Right atrium auricular region (tissue), 2 donors: ENCODE data around the gene ADORA1. TPM values are rescaled to one million over a fixed set of nuclear protein-coding genes. Genes with fewer than 3 reads are reported as not detected.

Source experiments
- DNase-seq: peaks from one replicate; pipeline ENCODE4 v3.0.0-alpha.2; 2019; ENCODE audit warnings: low spot score
- H3K27ac ChIP-seq, 2 donors: fragments of 200-600 bp; sonication (generic); 1 replicate in 1 of 2; 2 replicates in 1 of 2; pipeline ENCODE4 v1.5.1; 2016 to 2019
- H3K27me3 ChIP-seq, 2 donors: fragments of 200-600 bp; sonication (generic); one replicate each; pipeline versions ENCODE4 v1.5.1 to v1.6.0; 2017 to 2019
- H3K36me3 ChIP-seq: fragments of 200-600 bp; sonication (generic); one replicate; pipeline ENCODE4 v1.5.1; 2016
- H3K4me1 ChIP-seq, 2 donors: fragments of 200-600 bp; sonication (generic); one replicate each; pipeline versions ENCODE4 v1.5.1 to v1.6.0; 2017 to 2019
- H3K4me3 ChIP-seq, 2 donors: fragments of 200-600 bp; sonication (generic); 1 replicate in 1 of 2; 2 replicates in 1 of 2; pipeline ENCODE4 v1.5.1; 2017 to 2019; ENCODE audit warnings: mild to moderate bottlenecking in 1 of 2, moderate library complexity in 1 of 2
- H3K9me3 ChIP-seq, 2 donors: fragments of 200-600 bp; sonication (generic); one replicate each; pipeline ENCODE4 v1.5.1; 2019
- CTCF ChIP-seq, 2 donors: fragments of 200-600 bp; sonication (generic); IDR thresholded peaks; one replicate each; pipeline ENCODE4 v1.5.1; 2019; ENCODE audit warnings: antibody characterized with exemption in 2 of 2
- total RNA-seq, 2 donors: library from RNA; depleted of rRNA; stranded (reverse); fragments of >200 nt; gene quantifications; one replicate each; pipeline ENCODE4 v1.1.0, GENCODE V29; 2016

Gene ADORA1
- total RNA-seq, 2 donors from 2014 or later: 9.4 to 15.1 TPM

- no peaks in the 10 kb centered on the region for H3K9me3 ChIP-seq
- TF ChIP-seq CTCF (IDR thresholded peaks at IDR 0.05): no peak
- H3K27ac ChIP-seq: no peak overlapping the region
- H3K4me3 ChIP-seq: no peak overlapping the region
- DNase-seq: no peak
- H3K36me3 ChIP-seq: no peaks in the 10 kb centered on the region
- peaks cover 0 to 9% of the 10 kb centered on the region in 2 donors for H3K4me1 ChIP-seq
- no peaks in the 10 kb centered on the region for H3K27me3 ChIP-seq
Observed at GRCh38 chr1:203082231-203082505, 45.4 kb upstream of the ADORA1 start.

- Histone ChIP-seq H3K27me3 (no peaks in the 10 kb centered on the region), H3K4me3 (no peak overlapping the region), H3K9me3 (no peaks in the 10 kb centered on the region), H3K36me3 (no peaks in the 10 kb centered on the region), H3K4me1 (peaks cover 0 to 9% of the 10 kb centered on the region in 2 donors), H3K27ac (no peak overlapping the region)
- DNase-seq: no peak
- no peak for TF ChIP-seq CTCF (IDR thresholded peaks at IDR 0.05)
Observed at GRCh38 chr1:203082571-203083462, 44.7 kb upstream of the ADORA1 start.

- Histone ChIP-seq H3K9me3 (no peaks in the 10 kb centered on the region), H3K27me3 (no peaks in the 10 kb centered on the region), H3K4me3 (no peak overlapping the region), H3K4me1 (peaks cover 0 to 9% of the 10 kb centered on the region in 2 donors), H3K27ac (no peak overlapping the region), H3K36me3 (no peaks in the 10 kb centered on the region)
- DNase-seq: no peak
- TF ChIP-seq CTCF (IDR thresholded peaks at IDR 0.05): no peak
Observed at GRCh38 chr1:203083463-203083921, 44.0 kb upstream of the ADORA1 start.

- no peak for TF ChIP-seq CTCF (IDR thresholded peaks at IDR 0.05)
- peak; percentile 50 for DNase-seq
- no peaks in the 10 kb centered on the region for H3K9me3 ChIP-seq
- H3K27me3 ChIP-seq: no peaks in the 10 kb centered on the region
- H3K4me3 ChIP-seq: no peak overlapping the region
- H3K27ac ChIP-seq: no peak overlapping the region
- H3K36me3 ChIP-seq: no peaks in the 10 kb centered on the region
- peaks cover 0 to 9% of the 10 kb centered on the region in 2 donors for H3K4me1 ChIP-seq
Observed at GRCh38 chr1:203084588-203085527, 42.7 kb upstream of the ADORA1 start.

- Histone ChIP-seq H3K9me3 (no peaks in the 10 kb centered on the region), H3K4me3 (no peak within 1 kb of the TSS), H3K27ac (no peak within 1 kb of the TSS), H3K4me1 (peaks cover 0 to 9% of the 10 kb centered on the region in 2 donors), H3K36me3 (no peaks in the 10 kb centered on the region), H3K27me3 (no peaks in the 10 kb centered on the region)
- TF ChIP-seq CTCF (IDR thresholded peaks at IDR 0.05): no peak
- peak; percentile 21 for DNase-seq
Observed at GRCh38 chr1:203085528-203086406, 41.8 kb upstream of the ADORA1 start, which contains the start of gene MYOG. Gene MYOG (minus strand): TSS chr1:203086012. CDS start chr1:203085961, 51 bp downstream.
